Neutrophil (primary cell): ENCODE data around the gene PATL2.

Source experiments
- H3K27ac ChIP-seq: fragments of 200-600 bp; sonication (generic); 2 replicates; pipeline ENCODE4 v1.5.1; 2016; ENCODE audit warnings: mild to moderate bottlenecking, moderate library complexity
- H3K27me3 ChIP-seq: fragments of 200-600 bp; sonication (generic); 2 replicates; pipeline ENCODE4 v1.6.0; 2016; ENCODE audit warnings: mild to moderate bottlenecking
- H3K36me3 ChIP-seq: fragments of 200-600 bp; sonication (generic); 2 replicates; pipeline ENCODE4 v1.5.1; 2017
- H3K4me1 ChIP-seq, 2 experiments: fragments of 200-600 bp in 1 of 2; sonication (generic) in 1 of 2; 1 replicate in 1 of 2; 2 replicates in 1 of 2; pipeline versions ENCODE4 v1.5.1 to v1.6.1; 2013 to 2016; ENCODE audit warnings: low read depth in 1 of 2, low read length in 1 of 2, mild to moderate bottlenecking in 1 of 2, moderate library complexity in 1 of 2; ENCODE audit not compliant: control insufficient read depth in 1 of 2, insufficient read depth in 1 of 2
- H3K4me3 ChIP-seq, 2 experiments: fragments of 200-600 bp in 1 of 2; sonication (generic) in 1 of 2; 1 replicate in 1 of 2; 2 replicates in 1 of 2; pipeline ENCODE4 v1.5.1; 2013 to 2016; ENCODE audit warnings: low read depth in 1 of 2, low read length in 1 of 2, mild to moderate bottlenecking in 1 of 2, moderate library complexity in 1 of 2
- H3K9me3 ChIP-seq: fragments of 200-600 bp; sonication (generic); 2 replicates; pipeline ENCODE4 v1.5.1; 2016
- TF ChIP-seq, protein P1 (sequence below): fragments of 200-600 bp; sonication (generic); IDR thresholded peaks from 2 replicates; pipeline ENCODE4 v1.5.1; 2016; ENCODE audit warnings: antibody characterized with exemption

Gene PATL2

DNA sequence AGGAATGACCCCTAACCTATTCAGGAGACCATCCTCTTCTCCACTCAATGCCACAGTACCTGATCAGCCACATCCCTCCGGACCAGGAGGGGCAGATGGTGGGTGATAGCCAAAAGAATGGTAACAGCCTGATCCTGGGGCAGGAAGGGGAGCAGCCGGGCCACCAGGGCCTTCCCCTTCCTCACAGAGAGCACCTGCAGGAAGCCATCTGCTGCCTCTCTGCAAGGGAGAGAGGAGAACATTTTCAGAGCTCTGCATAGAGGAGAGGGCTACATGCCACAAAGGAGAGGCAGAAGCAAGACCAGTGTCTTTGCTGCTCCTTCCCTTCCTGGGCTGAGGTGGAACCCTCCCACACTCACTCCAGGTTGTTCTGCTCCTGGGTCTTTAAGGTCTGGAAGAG lies 42.2 kb downstream of the PATL2 start:
- Histone ChIP-seq H3K27ac (no peak overlapping the region), H3K27me3 (no peaks in the 10 kb centered on the region), H3K4me1 (peaks cover under 1 to 4% of the 10 kb centered on the region in 2 experiments), H3K36me3 (no peaks in the 10 kb centered on the region), H3K9me3 (no peaks in the 10 kb centered on the region), H3K4me3 (no peak overlapping the region)
- TF ChIP-seq, protein P1, sequence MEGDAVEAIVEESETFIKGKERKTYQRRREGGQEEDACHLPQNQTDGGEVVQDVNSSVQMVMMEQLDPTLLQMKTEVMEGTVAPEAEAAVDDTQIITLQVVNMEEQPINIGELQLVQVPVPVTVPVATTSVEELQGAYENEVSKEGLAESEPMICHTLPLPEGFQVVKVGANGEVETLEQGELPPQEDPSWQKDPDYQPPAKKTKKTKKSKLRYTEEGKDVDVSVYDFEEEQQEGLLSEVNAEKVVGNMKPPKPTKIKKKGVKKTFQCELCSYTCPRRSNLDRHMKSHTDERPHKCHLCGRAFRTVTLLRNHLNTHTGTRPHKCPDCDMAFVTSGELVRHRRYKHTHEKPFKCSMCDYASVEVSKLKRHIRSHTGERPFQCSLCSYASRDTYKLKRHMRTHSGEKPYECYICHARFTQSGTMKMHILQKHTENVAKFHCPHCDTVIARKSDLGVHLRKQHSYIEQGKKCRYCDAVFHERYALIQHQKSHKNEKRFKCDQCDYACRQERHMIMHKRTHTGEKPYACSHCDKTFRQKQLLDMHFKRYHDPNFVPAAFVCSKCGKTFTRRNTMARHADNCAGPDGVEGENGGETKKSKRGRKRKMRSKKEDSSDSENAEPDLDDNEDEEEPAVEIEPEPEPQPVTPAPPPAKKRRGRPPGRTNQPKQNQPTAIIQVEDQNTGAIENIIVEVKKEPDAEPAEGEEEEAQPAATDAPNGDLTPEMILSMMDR: no peak

GRCh38 chr15:44667039-44667360 lies 44.1 kb downstream of the PATL2 start:
- Histone ChIP-seq H3K27me3 (no peaks in the 10 kb centered on the region), H3K36me3 (no peaks in the 10 kb centered on the region), H3K9me3 (no peaks in the 10 kb centered on the region), H3K4me3 (no peak overlapping the region), H3K27ac (peak overlapping the region; percentile 1), H3K4me1 (peaks cover 13 to 16% of the 10 kb centered on the region in 2 experiments)
- TF ChIP-seq, protein P1: no peak

DNA sequence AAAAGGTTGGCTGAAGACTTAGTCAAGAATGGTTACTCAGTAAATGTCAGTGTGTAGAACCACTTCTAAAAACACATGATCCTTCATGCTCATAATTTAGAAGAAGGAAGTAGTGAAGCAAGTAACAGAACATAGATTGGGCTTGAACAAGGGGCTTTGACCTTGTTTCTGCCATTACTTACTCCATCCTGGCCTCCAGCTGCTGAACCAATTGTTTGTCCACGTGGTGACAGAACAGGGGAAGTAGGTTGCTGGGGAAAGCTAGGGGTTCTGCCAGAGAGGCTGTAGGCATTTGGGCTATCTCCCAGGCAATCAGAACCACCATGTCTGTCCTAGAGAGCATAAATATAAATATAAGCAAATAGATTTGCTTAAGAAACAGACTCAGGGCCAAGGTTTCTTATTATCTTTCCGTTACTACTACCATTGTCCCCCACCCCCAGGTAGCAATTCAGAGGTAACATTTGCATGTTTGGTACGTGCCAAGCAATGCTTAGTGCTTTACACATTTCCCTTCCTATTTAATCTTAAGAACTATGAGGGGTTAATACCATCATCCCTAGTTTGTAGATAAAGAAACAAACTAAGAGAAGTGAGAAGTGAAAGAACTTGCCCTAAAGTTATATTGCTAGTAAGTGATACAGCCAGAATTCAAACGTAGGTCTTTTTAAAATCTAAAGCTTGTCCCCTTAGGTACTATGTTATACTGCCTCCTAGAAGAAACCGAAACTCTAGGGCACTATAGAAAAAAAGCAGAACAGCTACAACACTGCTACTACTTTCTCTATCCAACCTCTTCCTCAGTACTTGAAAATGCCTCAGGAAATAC lies 44.7 kb downstream of the PATL2 start:
- TF ChIP-seq, protein P1: no peak
- H3K27me3 ChIP-seq: no peaks in the 10 kb centered on the region
- H3K27ac ChIP-seq: peak overlapping the region; percentile 1
- no peak overlapping the region for H3K4me3 ChIP-seq
- peaks cover 19 to 22% of the 10 kb centered on the region in 2 experiments for H3K4me1 ChIP-seq
- H3K36me3 ChIP-seq: no peaks in the 10 kb centered on the region
- H3K9me3 ChIP-seq: no peaks in the 10 kb centered on the region

DNA sequence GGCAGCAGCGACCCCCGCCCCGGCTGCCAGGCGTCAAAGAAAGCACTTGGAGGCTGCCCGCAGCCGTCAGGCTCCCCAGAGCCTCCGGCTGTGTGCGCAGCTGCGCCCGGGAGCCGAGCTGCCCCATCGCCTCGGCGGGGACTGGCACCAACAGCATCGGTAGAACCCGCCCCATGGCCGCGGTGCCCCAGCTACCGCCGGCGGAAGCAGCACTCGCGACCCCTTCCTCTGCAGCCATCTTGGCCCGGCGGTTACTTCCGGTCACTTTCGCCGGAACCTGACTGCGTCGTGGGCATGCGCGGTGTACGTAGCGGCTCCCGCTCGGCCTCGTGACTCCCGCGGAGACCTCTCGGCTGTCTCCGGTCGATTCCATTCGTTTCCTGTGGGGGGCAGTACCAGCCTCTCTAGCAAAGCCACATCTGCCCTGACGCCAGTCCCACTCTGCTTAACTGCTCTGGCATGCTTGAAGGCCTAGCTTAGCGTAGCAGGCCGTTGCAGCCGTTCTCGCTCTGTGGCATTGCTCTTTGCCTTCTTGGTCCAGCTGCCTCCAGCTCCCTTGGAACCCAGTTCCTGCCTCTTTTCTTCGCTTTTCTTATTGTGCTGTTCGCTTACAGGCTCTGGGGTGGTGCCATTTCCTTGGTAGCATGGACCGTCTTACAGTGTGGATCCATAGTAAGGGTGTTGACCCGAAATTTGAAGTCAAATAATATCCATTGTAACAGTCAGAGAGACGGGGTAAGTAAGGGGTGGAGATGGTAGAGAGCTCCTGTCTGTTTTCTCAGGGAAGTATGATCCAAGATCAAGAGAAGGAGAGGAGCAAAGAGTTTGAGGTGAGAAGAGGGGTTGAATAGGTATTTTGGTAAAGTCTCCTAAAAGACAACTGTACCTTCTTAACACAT lies 47.5 kb downstream of the PATL2 start, which contains the start of gene SPG11:
Gene SPG11, minus strand, starts transcription at position 253 of the 899 bp plus-strand sequence. Its CDS starts 15 bp downstream, at position 238.
- TF ChIP-seq, protein P1: peak; percentile 99
- peak within 1 kb of the TSS; percentile 87 to 100 for H3K4me3 ChIP-seq
- peak within 1 kb of the TSS; percentile 99 for H3K27ac ChIP-seq
- peaks cover 17% of the 10 kb centered on the region for H3K36me3 ChIP-seq
- peaks cover 32 to 42% of the 10 kb centered on the region in 2 experiments for H3K4me1 ChIP-seq
- H3K27me3 ChIP-seq: no peaks in the 10 kb centered on the region
- no peaks in the 10 kb centered on the region for H3K9me3 ChIP-seq

DNA sequence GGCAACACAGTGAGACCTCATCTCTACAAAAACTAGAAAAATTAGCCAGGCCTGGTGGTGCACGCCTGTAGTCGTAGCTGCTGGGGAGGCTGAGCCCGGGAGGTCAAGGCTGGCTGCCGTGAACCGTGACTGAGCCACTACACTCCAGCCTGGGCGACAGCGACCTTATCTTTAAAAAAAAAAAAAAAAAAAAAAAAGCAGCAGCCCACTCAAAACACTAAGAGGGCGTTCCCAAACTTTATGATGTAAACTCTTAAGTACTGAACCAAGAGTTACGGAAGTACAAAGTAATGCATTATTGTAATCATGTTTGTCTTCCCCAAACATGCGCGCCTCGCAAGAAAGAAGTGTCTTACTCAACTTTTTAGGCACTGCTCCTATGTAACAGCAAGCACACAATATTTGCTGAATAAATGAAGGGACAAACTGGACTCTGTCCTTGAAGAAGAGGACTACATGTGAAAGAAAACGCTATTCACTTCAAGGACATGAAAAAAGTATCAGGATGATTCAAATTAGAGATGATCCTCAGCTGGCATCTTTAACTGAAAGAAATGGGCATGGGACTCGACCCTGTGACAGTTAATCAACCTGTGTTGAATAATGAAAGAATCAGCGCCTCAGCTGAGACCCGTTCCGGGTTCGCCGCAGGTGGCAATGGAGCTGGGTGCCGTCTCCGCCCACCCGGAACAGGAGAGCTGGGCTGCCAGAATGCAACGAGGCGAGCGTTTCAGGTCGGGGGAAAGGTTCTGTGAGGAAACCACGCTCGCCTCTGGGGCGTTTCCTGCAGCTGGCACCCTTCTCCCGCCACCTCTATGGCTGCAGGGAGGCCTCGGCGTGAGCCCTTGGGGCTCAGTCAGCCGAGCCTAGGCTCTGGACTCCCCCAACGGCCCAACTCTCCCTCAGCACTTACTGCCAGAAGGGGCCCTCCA lies 48.4 kb downstream of the PATL2 start:
- no peaks in the 10 kb centered on the region for H3K27me3 ChIP-seq
- peaks cover 32 to 45% of the 10 kb centered on the region in 2 experiments for H3K4me1 ChIP-seq
- TF ChIP-seq, protein P1: no peak
- peak overlapping the region; percentile 87 to 100 for H3K4me3 ChIP-seq
- H3K36me3 ChIP-seq: peaks cover 26% of the 10 kb centered on the region
- no peaks in the 10 kb centered on the region for H3K9me3 ChIP-seq
- peak overlapping the region; percentile 99 for H3K27ac ChIP-seq
